ENCODE results near the gene HOXB2. TPM values are rescaled to one million over a fixed set of nuclear protein-coding genes. Genes with fewer than 3 reads are reported as not detected.

HOXB2 gene
- total RNA-seq, 2 experiments from 2014 or later: 15.6 to 18.2 TPM

- H3K36me3 Mint-ChIP-seq (ENCODE audit: low read depth): no peaks in the 10 kb centered on the region
- peaks cover 92% of the 10 kb centered on the region for H3K27me3 Mint-ChIP-seq (ENCODE audit: low read depth)
- intact Hi-C loops (cut with micrococcal nuclease): no loop called here
- CTCF ChIA-PET: interaction anchor here (0.6 to 3.2 kb wide), 14 partner anchors 13 to 328 kb away, joined by 3 to 14 read pairs (median 5); no protein-coding TSS in a partner anchor
- no peak overlapping the region for H3K4me3 Mint-ChIP-seq
- H3K4me1 Mint-ChIP-seq (ENCODE audit: low read depth): peaks cover 25% of the 10 kb centered on the region
- DNase-seq: no peak
- H3K9me3 Mint-ChIP-seq: no peaks in the 10 kb centered on the region
- no peak overlapping the region for H3K27ac Mint-ChIP-seq
These were observed 43.1 kb upstream of the HOXB2 start for GRCh38 chr17:48588074-48588415.

- H3K4me3 Mint-ChIP-seq: no peak overlapping the region
- CTCF ChIA-PET: interaction anchor here (0.6 to 3.2 kb wide), 15 partner anchors 14 to 328 kb away, joined by 3 to 14 read pairs (median 5); no protein-coding TSS in a partner anchor
- H3K36me3 Mint-ChIP-seq (ENCODE audit: low read depth): no peaks in the 10 kb centered on the region
- H3K9me3 Mint-ChIP-seq: no peaks in the 10 kb centered on the region
- intact Hi-C loops (cut with micrococcal nuclease): no loop called here
- H3K27ac Mint-ChIP-seq: no peak overlapping the region
- no peak for DNase-seq
- H3K27me3 Mint-ChIP-seq (ENCODE audit: low read depth): peaks cover 92% of the 10 kb centered on the region
- peaks cover 25% of the 10 kb centered on the region for H3K4me1 Mint-ChIP-seq (ENCODE audit: low read depth)
These were observed 42.6 kb upstream of the HOXB2 start for GRCh38 chr17:48587276-48588073.

- DNase-seq: peak; percentile 36
- Mint-ChIP-seq H3K4me3 (peak overlapping the region; percentile 83), H3K27ac (no peak overlapping the region), H3K27me3 (ENCODE audit: low read depth) (peaks cover 92% of the 10 kb centered on the region), H3K9me3 (no peaks in the 10 kb centered on the region), H3K4me1 (ENCODE audit: low read depth) (peaks cover 27% of the 10 kb centered on the region), H3K36me3 (ENCODE audit: low read depth) (no peaks in the 10 kb centered on the region)
- CTCF ChIA-PET: interaction anchor here (0.7 to 3.2 kb wide), 9 partner anchors 15 to 327 kb away, joined by 3 to 14 read pairs (median 6); no protein-coding TSS in a partner anchor
- intact Hi-C loops (cut with micrococcal nuclease): no loop called here
These were observed 41.7 kb upstream of the HOXB2 start for GRCh38 chr17:48586355-48587258.

GRCh38 chr17:48584223-48584741, 39.4 kb upstream of the HOXB2 start:
- Mint-ChIP-seq H3K4me3 (no peak overlapping the region), H3K9me3 (no peaks in the 10 kb centered on the region), H3K4me1 (ENCODE audit: low read depth) (peaks cover 43% of the 10 kb centered on the region), H3K36me3 (ENCODE audit: low read depth) (no peaks in the 10 kb centered on the region), H3K27ac (no peak overlapping the region), H3K27me3 (ENCODE audit: low read depth) (peaks cover 89% of the 10 kb centered on the region)
- intact Hi-C loops (cut with micrococcal nuclease): no loop called here
- no peak for DNase-seq
- CTCF ChIA-PET: interaction anchor here (1.0 to 1.6 kb wide), 2 partner anchors 248 to 250 kb away, joined by 5 to 6 read pairs; no protein-coding TSS in a partner anchor

GRCh38 chr17:48583708-48584222, 38.9 kb upstream of the HOXB2 start:
- DNase-seq: no peak
- Mint-ChIP-seq H3K4me3 (no peak overlapping the region), H3K27ac (no peak overlapping the region), H3K27me3 (ENCODE audit: low read depth) (peaks cover 89% of the 10 kb centered on the region), H3K36me3 (ENCODE audit: low read depth) (no peaks in the 10 kb centered on the region), H3K9me3 (no peaks in the 10 kb centered on the region), H3K4me1 (ENCODE audit: low read depth) (peaks cover 48% of the 10 kb centered on the region)
- CTCF ChIA-PET: interaction anchor here (0.8 to 1.6 kb wide), 3 partner anchors 247 to 250 kb away, joined by 3 to 6 read pairs (median 5); no protein-coding TSS in a partner anchor
- intact Hi-C loops (cut with micrococcal nuclease): no loop called here

GRCh38 chr17:48582750-48583069, 37.8 kb upstream of the HOXB2 start:
- DNase-seq: no peak
- H3K36me3 Mint-ChIP-seq (ENCODE audit: low read depth): no peaks in the 10 kb centered on the region
- H3K9me3 Mint-ChIP-seq: no peaks in the 10 kb centered on the region
- peaks cover 50% of the 10 kb centered on the region for H3K4me1 Mint-ChIP-seq (ENCODE audit: low read depth)
- no peak overlapping the region for H3K27ac Mint-ChIP-seq
- peaks cover 81% of the 10 kb centered on the region for H3K27me3 Mint-ChIP-seq (ENCODE audit: low read depth)
- intact Hi-C loops (cut with micrococcal nuclease): no loop called here
- H3K4me3 Mint-ChIP-seq: peak overlapping the region; percentile 46
- CTCF ChIA-PET: interaction anchor here (0.7 to 1.2 kb wide), 6 partner anchors 12 to 527 kb away, joined by 3 read pairs; no protein-coding TSS in a partner anchor

GRCh38 chr17:48579760-48580554, 35.0 kb upstream of the HOXB2 start:
- peak overlapping the region; percentile 13 for H3K4me3 Mint-ChIP-seq
- H3K9me3 Mint-ChIP-seq: no peaks in the 10 kb centered on the region
- CTCF ChIA-PET: interaction anchor here (0.7 to 1.0 kb wide), 2 partner anchors 36 to 239 kb away, joined by 3 to 4 read pairs; no protein-coding TSS in a partner anchor
- intact Hi-C loops (cut with micrococcal nuclease): no loop called here
- no peaks in the 10 kb centered on the region for H3K36me3 Mint-ChIP-seq (ENCODE audit: low read depth)
- H3K27me3 Mint-ChIP-seq (ENCODE audit: low read depth): peaks cover 66% of the 10 kb centered on the region
- no peak for DNase-seq
- peaks cover 48% of the 10 kb centered on the region for H3K4me1 Mint-ChIP-seq (ENCODE audit: low read depth)
- no peak overlapping the region for H3K27ac Mint-ChIP-seq

GRCh38 chr17:48579471-48579759, 34.5 kb upstream of the HOXB2 start:
- peaks cover 46% of the 10 kb centered on the region for H3K4me1 Mint-ChIP-seq (ENCODE audit: low read depth)
- intact Hi-C loops (cut with micrococcal nuclease): no loop called here
- no peak for DNase-seq
- H3K9me3 Mint-ChIP-seq: no peaks in the 10 kb centered on the region
- H3K27ac Mint-ChIP-seq: no peak overlapping the region
- H3K27me3 Mint-ChIP-seq (ENCODE audit: low read depth): peaks cover 64% of the 10 kb centered on the region
- CTCF ChIA-PET: interaction anchor here (1.0 kb wide), 1 partner anchor 14 kb away, joined by 3 read pairs; the partner anchor contains the start of gene HOXB5
- peak overlapping the region; percentile 87 for H3K4me3 Mint-ChIP-seq
- no peaks in the 10 kb centered on the region for H3K36me3 Mint-ChIP-seq (ENCODE audit: low read depth)

GRCh38 chr17:48578616-48579470, 33.9 kb upstream of the HOXB2 start:
- peak; percentile 31 for DNase-seq
- H3K27me3 Mint-ChIP-seq (ENCODE audit: low read depth): peaks cover 58% of the 10 kb centered on the region
- intact Hi-C loops (cut with micrococcal nuclease): loop anchor here (1.0 kb wide), 1 partner anchor 36 kb away; no protein-coding TSS in a partner anchor
- no peaks in the 10 kb centered on the region for H3K9me3 Mint-ChIP-seq
- H3K4me3 Mint-ChIP-seq: peak overlapping the region; percentile 87
- peaks cover 46% of the 10 kb centered on the region for H3K4me1 Mint-ChIP-seq (ENCODE audit: low read depth)
- peak overlapping the region; percentile 66 for H3K27ac Mint-ChIP-seq
- no peaks in the 10 kb centered on the region for H3K36me3 Mint-ChIP-seq (ENCODE audit: low read depth)
- CTCF ChIA-PET: interaction anchor here (0.9 to 1.0 kb wide), 3 partner anchors 14 to 88 kb away, joined by 3 to 5 read pairs (median 4); partner anchors contain the start of gene HOXB5

- Mint-ChIP-seq H3K27me3 (ENCODE audit: low read depth) (peaks cover 51% of the 10 kb centered on the region), H3K4me3 (peak within 1 kb of the TSS; percentile 87), H3K4me1 (ENCODE audit: low read depth) (peaks cover 46% of the 10 kb centered on the region), H3K27ac (peak within 1 kb of the TSS; percentile 66), H3K36me3 (ENCODE audit: low read depth) (no peaks in the 10 kb centered on the region), H3K9me3 (no peaks in the 10 kb centered on the region)
- intact Hi-C loops (cut with micrococcal nuclease): loop anchor here (1.0 kb wide), 1 partner anchor 35 kb away; no protein-coding TSS in a partner anchor
- peak; percentile 84 for DNase-seq
- CTCF ChIA-PET: interaction anchor here (0.6 to 1.2 kb wide), 5 partner anchors 13 to 87 kb away, joined by 3 to 5 read pairs (median 3); partner anchors contain the start of gene HOXB5
These were observed 33.2 kb upstream of the HOXB2 start, which contains the start of gene HOXB4 for GRCh38 chr17:48577946-48578615. Gene HOXB4 (minus strand): TSS chr17:48578350. CDS start chr17:48578319, 31 bp downstream.

Measured in activated naive CD4-positive, alpha-beta T cell treated with anti-CD3 and anti-CD28 coated beads for 36 hours (primary cell).